ENCODE measurements around the gene UNC5C.

- TF ChIP-seq POLR2A (IDR thresholded peaks at IDR 0.05; ENCODE audit: low read length), result no peak
- no peak for TF ChIP-seq GATA1 (IDR thresholded peaks at IDR 0.05; ENCODE audit: low read depth, low read length)
These were observed 285.4 kb downstream of the UNC5C start for GRCh38 chr4:95263391-95263790.

Measured in erythroblast (primary cell).